Measurements from ENCODE around the gene ACOT11.

DNA sequence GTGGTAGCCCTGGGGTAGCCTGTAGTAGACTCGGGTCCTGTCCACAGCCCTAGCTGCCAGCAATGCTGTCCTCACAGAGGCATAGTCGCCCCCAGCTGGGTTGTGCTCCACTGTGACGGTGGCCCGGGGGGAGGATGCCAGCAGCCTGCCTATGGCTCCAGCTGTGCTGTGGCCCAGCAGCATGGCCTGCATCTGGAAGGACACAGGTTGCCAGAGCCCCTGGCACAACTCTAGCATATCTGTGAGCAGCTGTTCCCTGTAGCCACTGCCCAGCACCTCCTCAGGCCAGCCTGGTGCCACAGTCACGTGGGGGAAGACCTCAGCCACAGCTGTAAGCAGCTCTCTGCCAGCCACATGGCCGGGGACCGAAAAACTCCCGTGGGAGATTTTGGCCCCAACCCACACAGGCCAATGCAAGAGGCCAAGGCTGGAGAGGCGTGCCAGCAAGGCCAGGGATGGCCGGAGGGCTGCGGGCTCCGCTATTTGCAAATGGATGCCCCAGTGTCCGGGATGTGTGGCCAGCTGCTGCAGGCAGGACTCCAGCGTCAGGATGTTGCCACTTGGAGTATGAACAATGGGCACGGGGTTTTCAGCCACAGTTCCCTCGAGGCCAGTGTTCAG is 61.4 kb downstream of the ACOT11 start:
- TF ChIP-seq POLR2AphosphoS5 (IDR thresholded peaks at IDR 0.05; ENCODE audit: low read depth, low read length) (no peak), SIN3A (IDR thresholded peaks at IDR 0.05; ENCODE audit: borderline replicate concordance, insufficient read depth, low read length) (no peak), TAF1 (IDR thresholded peaks at IDR 0.05; ENCODE audit: borderline replicate concordance, insufficient read depth, low read length) (no peak)
- TF ChIP-seq, protein P1, sequence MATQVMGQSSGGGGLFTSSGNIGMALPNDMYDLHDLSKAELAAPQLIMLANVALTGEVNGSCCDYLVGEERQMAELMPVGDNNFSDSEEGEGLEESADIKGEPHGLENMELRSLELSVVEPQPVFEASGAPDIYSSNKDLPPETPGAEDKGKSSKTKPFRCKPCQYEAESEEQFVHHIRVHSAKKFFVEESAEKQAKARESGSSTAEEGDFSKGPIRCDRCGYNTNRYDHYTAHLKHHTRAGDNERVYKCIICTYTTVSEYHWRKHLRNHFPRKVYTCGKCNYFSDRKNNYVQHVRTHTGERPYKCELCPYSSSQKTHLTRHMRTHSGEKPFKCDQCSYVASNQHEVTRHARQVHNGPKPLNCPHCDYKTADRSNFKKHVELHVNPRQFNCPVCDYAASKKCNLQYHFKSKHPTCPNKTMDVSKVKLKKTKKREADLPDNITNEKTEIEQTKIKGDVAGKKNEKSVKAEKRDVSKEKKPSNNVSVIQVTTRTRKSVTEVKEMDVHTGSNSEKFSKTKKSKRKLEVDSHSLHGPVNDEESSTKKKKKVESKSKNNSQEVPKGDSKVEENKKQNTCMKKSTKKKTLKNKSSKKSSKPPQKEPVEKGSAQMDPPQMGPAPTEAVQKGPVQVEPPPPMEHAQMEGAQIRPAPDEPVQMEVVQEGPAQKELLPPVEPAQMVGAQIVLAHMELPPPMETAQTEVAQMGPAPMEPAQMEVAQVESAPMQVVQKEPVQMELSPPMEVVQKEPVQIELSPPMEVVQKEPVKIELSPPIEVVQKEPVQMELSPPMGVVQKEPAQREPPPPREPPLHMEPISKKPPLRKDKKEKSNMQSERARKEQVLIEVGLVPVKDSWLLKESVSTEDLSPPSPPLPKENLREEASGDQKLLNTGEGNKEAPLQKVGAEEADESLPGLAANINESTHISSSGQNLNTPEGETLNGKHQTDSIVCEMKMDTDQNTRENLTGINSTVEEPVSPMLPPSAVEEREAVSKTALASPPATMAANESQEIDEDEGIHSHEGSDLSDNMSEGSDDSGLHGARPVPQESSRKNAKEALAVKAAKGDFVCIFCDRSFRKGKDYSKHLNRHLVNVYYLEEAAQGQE (IDR thresholded peaks at IDR 0.05; ENCODE audit: insufficient read depth in 1 of 2, low read depth in 2 of 2, low read length in 2 of 2), result no peak

Measured in PFSK-1 (cell line).